ENCODE results near the gene MCC.

Gene MCC

DNA sequence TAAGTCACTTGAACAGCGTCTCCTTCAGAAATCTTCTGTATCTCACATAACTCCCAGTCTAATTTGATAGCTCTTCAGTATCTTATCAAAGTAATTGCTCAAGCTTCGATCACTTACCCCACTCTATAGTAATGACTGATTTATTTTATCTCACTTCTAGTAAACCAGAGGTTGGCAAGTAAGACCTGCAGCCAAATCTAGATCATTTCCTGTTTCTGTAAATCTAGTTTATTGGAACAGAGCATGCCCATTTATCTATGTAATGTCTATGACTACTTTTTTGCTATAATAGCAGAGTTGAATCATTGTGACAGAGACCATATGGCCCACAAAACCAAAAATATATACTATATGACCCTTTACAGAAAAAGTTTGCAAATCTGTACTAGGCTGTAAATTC lies 93.6 kb downstream of the MCC start:
- Histone ChIP-seq H3K4me2 (ENCODE audit: low read length) (no peak overlapping the region), H3K9ac (ENCODE audit: low read length) (no peak overlapping the region), H2AK5ac (ENCODE audit: low read length) (no peak overlapping the region), H3K79me2 (ENCODE audit: control insufficient read depth, insufficient read depth, low read length, poor library complexity) (no peaks in the 10 kb centered on the region), H4K91ac (ENCODE audit: low read depth, low read length) (no peak overlapping the region), H3K27ac (ENCODE audit: low read depth, low read length) (no peak overlapping the region), H4K12ac (ENCODE audit: low read depth, low read length) (no peak overlapping the region), H2BK120ac (ENCODE audit: insufficient read depth, low read length, poor library complexity) (no peak overlapping the region), H2AFZ (ENCODE audit: insufficient read depth, low read length, poor library complexity) (no peak overlapping the region), H3K23ac (ENCODE audit: low read length) (no peak overlapping the region), H3K79me1 (ENCODE audit: low read length) (no peaks in the 10 kb centered on the region), H3K27me3 (ENCODE audit: insufficient read depth, low read length) (no peaks in the 10 kb centered on the region), H3K4ac (ENCODE audit: low read depth, low read length) (no peak overlapping the region), H2BK12ac (ENCODE audit: low read length) (no peak overlapping the region), H3K36me3 (ENCODE audit: control insufficient read depth in 1 of 2, insufficient read depth in 2 of 2, low read length in 2 of 2) (no peaks in the 10 kb centered on the region), H2BK5ac (ENCODE audit: low read depth, low read length, poor library complexity) (no peak overlapping the region), H3K18ac (ENCODE audit: low read length) (no peak overlapping the region), H3K4me1 (ENCODE audit: control insufficient read depth in 1 of 2, insufficient read depth in 2 of 2, low read length in 2 of 2) (no peaks in the 10 kb centered on the region), H3K14ac (ENCODE audit: low read length) (no peak overlapping the region), H3K4me3 (ENCODE audit: low read depth, low read length) (no peak overlapping the region), H3K9me3 (ENCODE audit: insufficient read depth, low read depth, low read length) (no peaks in the 10 kb centered on the region), H4K8ac (ENCODE audit: low read depth, low read length) (no peak overlapping the region)
- DNase-seq: no peak
- WGBS (ENCODE audit: extremely low coverage, insufficient coverage, insufficient read length): no CpG with 5 or more reads among the region's 2 CpGs

- no peak overlapping the region for H2AFZ ChIP-seq (ENCODE audit: insufficient read depth, low read length, poor library complexity)
- H4K91ac ChIP-seq (ENCODE audit: low read depth, low read length): no peak overlapping the region
- no peak overlapping the region for H3K18ac ChIP-seq (ENCODE audit: low read length)
- H3K23ac ChIP-seq (ENCODE audit: low read length): no peak overlapping the region
- no peak overlapping the region for H4K8ac ChIP-seq (ENCODE audit: low read depth, low read length)
- H2BK12ac ChIP-seq (ENCODE audit: low read length): no peak overlapping the region
- no peak overlapping the region for H3K4me2 ChIP-seq (ENCODE audit: low read length)
- H3K4me1 ChIP-seq (ENCODE audit: control insufficient read depth in 1 of 2, insufficient read depth in 2 of 2, low read length in 2 of 2): no peaks in the 10 kb centered on the region
- H4K12ac ChIP-seq (ENCODE audit: low read depth, low read length): no peak overlapping the region
- H3K9ac ChIP-seq (ENCODE audit: low read length): no peak overlapping the region
- no peak for DNase-seq
- no peak overlapping the region for H3K27ac ChIP-seq (ENCODE audit: low read depth, low read length)
- no peak overlapping the region for H3K14ac ChIP-seq (ENCODE audit: low read length)
- no peak overlapping the region for H2AK5ac ChIP-seq (ENCODE audit: low read length)
- H3K4ac ChIP-seq (ENCODE audit: low read depth, low read length): no peak overlapping the region
- H3K27me3 ChIP-seq (ENCODE audit: insufficient read depth, low read length): no peaks in the 10 kb centered on the region
- H3K9me3 ChIP-seq (ENCODE audit: insufficient read depth, low read depth, low read length): no peaks in the 10 kb centered on the region
- no peak overlapping the region for H3K4me3 ChIP-seq (ENCODE audit: low read depth, low read length)
- H3K79me1 ChIP-seq (ENCODE audit: low read length): no peaks in the 10 kb centered on the region
- WGBS (ENCODE audit: extremely low coverage, insufficient coverage, insufficient read length): no CpG with 5 or more reads among the region's 1 CpG
- H3K36me3 ChIP-seq (ENCODE audit: control insufficient read depth in 1 of 2, insufficient read depth in 2 of 2, low read length in 2 of 2): no peaks in the 10 kb centered on the region
- no peak overlapping the region for H2BK120ac ChIP-seq (ENCODE audit: insufficient read depth, low read length, poor library complexity)
- H3K79me2 ChIP-seq (ENCODE audit: control insufficient read depth, insufficient read depth, low read length, poor library complexity): no peaks in the 10 kb centered on the region
- no peak overlapping the region for H2BK5ac ChIP-seq (ENCODE audit: low read depth, low read length, poor library complexity)
These were observed 98.0 kb downstream of the MCC start for GRCh38 chr5:113390224-113390623.

GRCh38 chr5:113389116-113389515 lies 99.1 kb downstream of the MCC start:
- Histone ChIP-seq H3K27ac (ENCODE audit: low read depth, low read length) (no peak overlapping the region), H2AK5ac (ENCODE audit: low read length) (no peak overlapping the region), H3K14ac (ENCODE audit: low read length) (no peak overlapping the region), H2BK120ac (ENCODE audit: insufficient read depth, low read length, poor library complexity) (no peak overlapping the region), H3K4me3 (ENCODE audit: low read depth, low read length) (no peak overlapping the region), H2AFZ (ENCODE audit: insufficient read depth, low read length, poor library complexity) (no peak overlapping the region), H2BK5ac (ENCODE audit: low read depth, low read length, poor library complexity) (no peak overlapping the region), H3K36me3 (ENCODE audit: control insufficient read depth in 1 of 2, insufficient read depth in 2 of 2, low read length in 2 of 2) (no peaks in the 10 kb centered on the region), H4K91ac (ENCODE audit: low read depth, low read length) (no peak overlapping the region), H4K12ac (ENCODE audit: low read depth, low read length) (no peak overlapping the region), H3K9me3 (ENCODE audit: insufficient read depth, low read depth, low read length) (no peaks in the 10 kb centered on the region), H4K8ac (ENCODE audit: low read depth, low read length) (no peak overlapping the region), H3K4me1 (ENCODE audit: control insufficient read depth in 1 of 2, insufficient read depth in 2 of 2, low read length in 2 of 2) (no peaks in the 10 kb centered on the region), H2BK12ac (ENCODE audit: low read length) (no peak overlapping the region), H3K79me1 (ENCODE audit: low read length) (no peaks in the 10 kb centered on the region), H3K27me3 (ENCODE audit: insufficient read depth, low read length) (no peaks in the 10 kb centered on the region), H3K4ac (ENCODE audit: low read depth, low read length) (no peak overlapping the region), H3K18ac (ENCODE audit: low read length) (no peak overlapping the region), H3K79me2 (ENCODE audit: control insufficient read depth, insufficient read depth, low read length, poor library complexity) (no peaks in the 10 kb centered on the region), H3K4me2 (ENCODE audit: low read length) (no peak overlapping the region), H3K23ac (ENCODE audit: low read length) (no peak overlapping the region), H3K9ac (ENCODE audit: low read length) (no peak overlapping the region)
- no CpG with 5 or more reads among the region's 4 CpGs for WGBS (ENCODE audit: extremely low coverage, insufficient coverage, insufficient read length)
- DNase-seq: no peak

DNA sequence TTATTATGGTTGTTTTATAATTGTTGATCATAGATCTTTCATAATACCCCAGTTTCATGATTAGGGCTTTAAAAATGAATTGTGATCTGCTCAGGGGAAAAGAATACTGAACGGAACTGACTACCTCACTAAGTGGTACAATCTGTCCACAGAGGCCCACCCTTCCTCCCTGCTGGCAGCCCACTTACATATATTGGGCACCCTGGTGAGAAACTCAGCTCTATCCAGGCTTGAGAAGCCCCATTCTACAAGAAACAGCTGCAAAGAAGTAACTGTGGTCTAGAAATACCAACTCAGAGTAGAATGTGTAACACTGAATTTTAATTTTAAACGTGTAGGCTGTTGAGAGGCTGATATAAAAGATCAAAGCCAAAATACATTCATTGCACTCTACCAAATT lies 100.4 kb downstream of the MCC start:
- H3K9ac ChIP-seq (ENCODE audit: low read length): no peak overlapping the region
- WGBS (ENCODE audit: extremely low coverage, insufficient coverage, insufficient read length): no CpG with 5 or more reads among the region's 2 CpGs

More for the DNA sequence above, 100.4 kb downstream of the MCC start:
- Histone ChIP-seq H3K18ac (ENCODE audit: low read length) (no peak overlapping the region), H2BK120ac (ENCODE audit: insufficient read depth, low read length, poor library complexity) (no peak overlapping the region), H3K79me2 (ENCODE audit: control insufficient read depth, insufficient read depth, low read length, poor library complexity) (no peaks in the 10 kb centered on the region), H3K4ac (ENCODE audit: low read depth, low read length) (no peak overlapping the region), H3K4me3 (ENCODE audit: low read depth, low read length) (no peak overlapping the region), H3K4me1 (ENCODE audit: control insufficient read depth in 1 of 2, insufficient read depth in 2 of 2, low read length in 2 of 2) (no peaks in the 10 kb centered on the region), H4K8ac (ENCODE audit: low read depth, low read length) (no peak overlapping the region), H3K79me1 (ENCODE audit: low read length) (no peaks in the 10 kb centered on the region), H4K91ac (ENCODE audit: low read depth, low read length) (no peak overlapping the region), H2AFZ (ENCODE audit: insufficient read depth, low read length, poor library complexity) (no peak overlapping the region), H2BK5ac (ENCODE audit: low read depth, low read length, poor library complexity) (no peak overlapping the region), H3K14ac (ENCODE audit: low read length) (no peak overlapping the region), H3K23ac (ENCODE audit: low read length) (no peak overlapping the region), H3K36me3 (ENCODE audit: control insufficient read depth in 1 of 2, insufficient read depth in 2 of 2, low read length in 2 of 2) (no peaks in the 10 kb centered on the region), H3K27ac (ENCODE audit: low read depth, low read length) (no peak overlapping the region), H2BK12ac (ENCODE audit: low read length) (no peak overlapping the region), H3K4me2 (ENCODE audit: low read length) (no peak overlapping the region), H3K27me3 (ENCODE audit: insufficient read depth, low read length) (no peaks in the 10 kb centered on the region), H4K12ac (ENCODE audit: low read depth, low read length) (no peak overlapping the region), H2AK5ac (ENCODE audit: low read length) (no peak overlapping the region), H3K9me3 (ENCODE audit: insufficient read depth, low read depth, low read length) (no peaks in the 10 kb centered on the region)
- DNase-seq: no peak
